Measurements from ENCODE around the gene VAC14. TPM values are rescaled to one million over a fixed set of nuclear protein-coding genes. Genes with fewer than 3 reads are reported as not detected.

The VAC14 gene
- total RNA-seq, 1 experiment from 2014 or later: 49.9 TPM

- H3K27me3 ChIP-seq (ENCODE audit: insufficient read depth, low read length): no peaks in the 10 kb centered on the region
- Mint-ChIP-seq H3K4me1 (peaks cover 28 to 29% of the 10 kb centered on the region in 2 experiments), H3K27ac (peak overlapping the region in 2 of 3 experiments; percentile 44 to 83; a peak in 2 of 7 replicates), H3K36me3 (ENCODE audit: insufficient read depth in 1 of 3, low read depth in 3 of 3) (peaks cover 5 to 15% (median 12%) of the 10 kb centered on the region in 3 experiments; a peak in 6 of 7 replicates), H3K9me3 (no peaks in the 10 kb centered on the region), H3K27me3 (ENCODE audit: low read depth) (no peaks in the 10 kb centered on the region), H3K4me3 (no peak overlapping the region)
- H3K4me2 ChIP-seq (ENCODE audit: insufficient read depth, insufficient read length, low read length): no peak overlapping the region
- TF ChIP-seq, protein P1, sequence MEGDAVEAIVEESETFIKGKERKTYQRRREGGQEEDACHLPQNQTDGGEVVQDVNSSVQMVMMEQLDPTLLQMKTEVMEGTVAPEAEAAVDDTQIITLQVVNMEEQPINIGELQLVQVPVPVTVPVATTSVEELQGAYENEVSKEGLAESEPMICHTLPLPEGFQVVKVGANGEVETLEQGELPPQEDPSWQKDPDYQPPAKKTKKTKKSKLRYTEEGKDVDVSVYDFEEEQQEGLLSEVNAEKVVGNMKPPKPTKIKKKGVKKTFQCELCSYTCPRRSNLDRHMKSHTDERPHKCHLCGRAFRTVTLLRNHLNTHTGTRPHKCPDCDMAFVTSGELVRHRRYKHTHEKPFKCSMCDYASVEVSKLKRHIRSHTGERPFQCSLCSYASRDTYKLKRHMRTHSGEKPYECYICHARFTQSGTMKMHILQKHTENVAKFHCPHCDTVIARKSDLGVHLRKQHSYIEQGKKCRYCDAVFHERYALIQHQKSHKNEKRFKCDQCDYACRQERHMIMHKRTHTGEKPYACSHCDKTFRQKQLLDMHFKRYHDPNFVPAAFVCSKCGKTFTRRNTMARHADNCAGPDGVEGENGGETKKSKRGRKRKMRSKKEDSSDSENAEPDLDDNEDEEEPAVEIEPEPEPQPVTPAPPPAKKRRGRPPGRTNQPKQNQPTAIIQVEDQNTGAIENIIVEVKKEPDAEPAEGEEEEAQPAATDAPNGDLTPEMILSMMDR (conservative IDR thresholded peaks at IDR 0.05): no peak
- peaks cover 6% of the 10 kb centered on the region; the same call in 1 of the 2 replicates for H3K4me1 ChIP-seq (ENCODE audit: insufficient read depth, low read length)
- DNase-seq: peak; percentile 45
- H3K56ac ChIP-seq (ENCODE audit: insufficient read length, low read depth, low read length): no peak overlapping the region
- no peak overlapping the region for H2AFZ ChIP-seq (ENCODE audit: low read length)
- no peak overlapping the region for H2BK12ac ChIP-seq (ENCODE audit: insufficient read length, low read depth, low read length)
- no peak overlapping the region for H2BK15ac ChIP-seq (ENCODE audit: low read depth, low read length)
- no peak overlapping the region for H2BK120ac ChIP-seq (ENCODE audit: low read depth, low read length, poor library complexity, severe bottlenecking)
- no peak overlapping the region for H2AK5ac ChIP-seq (ENCODE audit: insufficient read length, low read length)
- H3K79me1 ChIP-seq (ENCODE audit: insufficient read depth, low read depth, low read length, poor library complexity, severe bottlenecking): no peaks in the 10 kb centered on the region
- no peak overlapping the region for H3K4ac ChIP-seq (ENCODE audit: low read depth, low read length)
- H3K9ac ChIP-seq (ENCODE audit: extremely low read depth, insufficient read length, low read length): no peak overlapping the region
- H3K79me2 ChIP-seq (ENCODE audit: insufficient read depth, low read length): no peaks in the 10 kb centered on the region
- no peaks in the 10 kb centered on the region for H3K23me2 ChIP-seq (ENCODE audit: insufficient read length, low read depth, low read length, poor library complexity, severe bottlenecking)
- H3T11ph ChIP-seq (ENCODE audit: low read length): no peak overlapping the region
- H4K5ac ChIP-seq (ENCODE audit: insufficient read length, low read depth, low read length): no peak overlapping the region
- H3K14ac ChIP-seq (ENCODE audit: insufficient read depth, low read length): no peak overlapping the region
- H3K27ac ChIP-seq (ENCODE audit: insufficient read length, low read depth, low read length): no peak overlapping the region
- no peak overlapping the region for H3K23ac ChIP-seq (ENCODE audit: insufficient read length, low read depth, low read length)
- no peak overlapping the region for H2BK20ac ChIP-seq (ENCODE audit: low read depth, low read length, poor library complexity, severe bottlenecking)
- no peaks in the 10 kb centered on the region for H3K9me3 ChIP-seq (ENCODE audit: control insufficient read depth, low read depth, low read length)
- no CpG with 5 or more reads among the region's 13 CpGs for WGBS (ENCODE audit: extremely low coverage, insufficient read length, low lambda C conversion rate)
- no peak overlapping the region for H4K8ac ChIP-seq (replicated peaks; ENCODE audit: insufficient read length, low read depth, low read length)
- no peaks in the 10 kb centered on the region for H4K20me1 ChIP-seq (ENCODE audit: control insufficient read depth, insufficient read depth, insufficient read length)
- no peak overlapping the region for H4K91ac ChIP-seq (ENCODE audit: insufficient read length, low read depth, low read length)
- no peak overlapping the region for H3K18ac ChIP-seq (ENCODE audit: insufficient read length, low read depth, low read length)
- H2BK5ac ChIP-seq (ENCODE audit: insufficient read length, low read length): no peak overlapping the region
Measured at GRCh38 chr16:70735141-70735979, 65.6 kb downstream of the VAC14 start.
